ENCODE data around the gene SENP2.
"Not testable (repeated sequence)": the region's sequence is repeated elsewhere in the genome, so short reads cannot be mapped to it uniquely, and the experiment has no call there.

The SENP2 gene

GRCh38 chr3:185594073-185594472 is 8.0 kb downstream of the SENP2 start:
- no peak for DNase-seq

- no peak for DNase-seq
Measured at GRCh38 chr3:185595526-185595925, 9.4 kb downstream of the SENP2 start.

- DNase-seq = no peak
Measured at GRCh38 chr3:185605566-185605965, 19.5 kb downstream of the SENP2 start.

GRCh38 chr3:185606196-185606595 is 20.1 kb downstream of the SENP2 start:
- no peak for DNase-seq

GRCh38 chr3:185613016-185613415 is 26.9 kb downstream of the SENP2 start:
- no peak for DNase-seq

GRCh38 chr3:185623939-185624665 is 38.0 kb downstream of the SENP2 start:
- DNase-seq = no peak

GRCh38 chr3:185625784-185626183 is 39.7 kb downstream of the SENP2 start:
- no peak for DNase-seq

- no peak for DNase-seq
Measured at GRCh38 chr3:185629554-185630181, 43.6 kb downstream of the SENP2 start.

- DNase-seq = no peak
Measured at GRCh38 chr3:185630182-185630622, 44.1 kb downstream of the SENP2 start.

- no peak for DNase-seq
Measured at GRCh38 chr3:185631108-185631507, 45.0 kb downstream of the SENP2 start.

- DNase-seq = no peak
Measured at GRCh38 chr3:185631508-185632206, 45.6 kb downstream of the SENP2 start.

GRCh38 chr3:185632996-185633395 is 46.9 kb downstream of the SENP2 start:
- DNase-seq = no peak

- no peak for DNase-seq
Measured at GRCh38 chr3:185637388-185637787, 51.3 kb downstream of the SENP2 start.

GRCh38 chr3:185638651-185639050 is 52.6 kb downstream of the SENP2 start:
- DNase-seq = not testable (repeated sequence)

GRCh38 chr3:185639632-185640206 is 53.6 kb downstream of the SENP2 start:
- no peak for DNase-seq

GRCh38 chr3:185640308-185640707 is 54.2 kb downstream of the SENP2 start:
- DNase-seq = no peak

- DNase-seq = not testable (repeated sequence)
Measured at GRCh38 chr3:185645191-185645590, 59.1 kb downstream of the SENP2 start.

GRCh38 chr3:185645596-185646381 is 59.7 kb downstream of the SENP2 start:
- DNase-seq = no peak

- no peak for DNase-seq
Measured at GRCh38 chr3:185646382-185647133, 60.5 kb downstream of the SENP2 start.

GRCh38 chr3:185647134-185647879 is 61.2 kb downstream of the SENP2 start:
- DNase-seq = no peak

- no peak for DNase-seq
Measured at GRCh38 chr3:185647880-185648210, 61.8 kb downstream of the SENP2 start.

All from activated T-cell treated with anti-CD3 and anti-CD28 coated beads, Interleukin-2, amount 50 U/mL, for 48 hours (primary cell).